OCI-LY7 (cell line): ENCODE results near the gene CISD3. TPM values are rescaled to one million over a fixed set of nuclear protein-coding genes. Genes with fewer than 3 reads are reported as not detected.

Experiments
- BruUV-seq: library from RNA; stranded (reverse); fragments of 400-500 nt; replicated peaks from 2 replicates; lab custom pipeline; 2021; lab: Mats Ljungman, UMichigan
- CTCF ChIA-PET: fragments of 300-600 bp; sonication (Branson Sonifier 250); formaldehyde crosslinking; loops from one replicate; lab custom pipeline; 2022; ENCODE audit warnings: antibody characterized with exemption; ENCODE audit not compliant: unreplicated experiment; lab: Charles Lee
- POLR2A ChIA-PET: fragments of 300-600 bp; sonication (Branson Sonifier 250); formaldehyde crosslinking; loops from one replicate; lab custom pipeline; 2022; ENCODE audit warnings: antibody characterized with exemption; lab: Charles Lee
- DNase-seq: peaks from one replicate; pipeline ENCODE4 v3.0.0-alpha.2; 2015; ENCODE audit warnings: low spot score
- H2AFZ ChIP-seq: fragments of 200-600 bp; sonication (generic), shearing (Covaris generic); 2 replicates; pipeline ENCODE4 v1.6.1; 2014; ENCODE audit warnings: mild to moderate bottlenecking, antibody characterized with exemption, low read length, moderate library complexity
- H3K27ac ChIP-seq: fragments of 200-600 bp; sonication (generic); 2 replicates; pipeline ENCODE4 v1.5.1; 2014; ENCODE audit warnings: mixed run types, low read depth, mild to moderate bottlenecking, moderate library complexity, low read length, inconsistent platforms; ENCODE audit not compliant: poor library complexity, severe bottlenecking
- H3K36me3 ChIP-seq: fragments of 200-600 bp; sonication (generic); 2 replicates; pipeline ENCODE4 v1.6.1; 2014; ENCODE audit warnings: mild to moderate bottlenecking, antibody characterized with exemption, low read length, moderate library complexity, mixed read lengths; ENCODE audit not compliant: insufficient read depth
- H3K4me1 ChIP-seq: fragments of 200-600 bp; sonication (generic); 2 replicates; pipeline ENCODE4 v1.5.1; 2014; ENCODE audit warnings: mild to moderate bottlenecking, low read length; ENCODE audit not compliant: insufficient read depth, poor library complexity, severe bottlenecking
- H3K4me2 ChIP-seq: fragments of 200-600 bp; sonication (generic); 2 replicates; pipeline ENCODE4 v1.6.1; 2014; ENCODE audit warnings: mild to moderate bottlenecking, low read length
- H3K4me3 ChIP-seq: fragments of 200-600 bp; sonication (generic); 2 replicates; pipeline ENCODE4 v1.5.1; 2014; ENCODE audit warnings: mild to moderate bottlenecking, low read depth, low read length; ENCODE audit not compliant: poor library complexity, severe bottlenecking
- H3K79me2 ChIP-seq: fragments of 200-600 bp; sonication (generic); 2 replicates; pipeline ENCODE4 v1.6.1; 2016; ENCODE audit warnings: low read depth, mild to moderate bottlenecking, low read length, moderate library complexity, mixed read lengths; ENCODE audit not compliant: insufficient read depth
- H3K9me2 ChIP-seq: fragments of 200-600 bp; sonication (generic); 2 replicates; pipeline ENCODE4 v1.6.1; 2016; ENCODE audit warnings: mild to moderate bottlenecking, low read length, mixed read lengths; ENCODE audit not compliant: insufficient read depth
- H3K9me3 ChIP-seq: fragments of 200-600 bp; sonication (generic); 2 replicates; pipeline ENCODE4 v1.6.1; 2014; ENCODE audit warnings: mild to moderate bottlenecking, mixed run types, low read length, mixed read lengths
- H4K20me1 ChIP-seq: fragments of 200-600 bp; sonication (generic); 2 replicates; pipeline ENCODE4 v1.6.1; 2014; ENCODE audit warnings: mild to moderate bottlenecking, antibody characterized with exemption, low read length, moderate library complexity, mixed read lengths; ENCODE audit not compliant: insufficient read depth
- CTCF ChIP-seq: fragments of 200-600 bp; sonication (generic); conservative IDR thresholded peaks from 2 replicates; pipeline ENCODE4 v1.5.1; 2014; ENCODE audit warnings: mild to moderate bottlenecking, antibody characterized with exemption, low read length, moderate library complexity, mixed read lengths
- EZH2phosphoT487 ChIP-seq: fragments of 200-600 bp; sonication (generic); IDR thresholded peaks from 2 replicates; pipeline ENCODE4 v1.6.1; 2018; ENCODE audit warnings: low read depth, borderline replicate concordance, mild to moderate bottlenecking, mixed run types, antibody characterized with exemption, low read length, moderate library complexity, mixed read lengths
- intact Hi-C: fragments of 100-400 bp; cut with micrococcal nuclease; formaldehyde crosslinking; loops from one replicate; pipeline ENCODE4 v1.10.0; 2022; ENCODE audit not compliant: unreplicated experiment
- total RNA-seq, 2 experiments: library from RNA; depleted of rRNA in 1 of 2; stranded (reverse); fragments of >200 nt in 1 of 2; shearing (Covaris generic) in 1 of 2; gene quantifications; 2 replicates each; pipeline ENCODE4 v1.2.3, GENCODE V29; 2014 to 2022

The CISD3 gene
- total RNA-seq, 2 experiments from 2014 or later = 13.4 to 25.1 TPM

- ChIA-PET POLR2A (no interaction called here), CTCF (no interaction called here)
- no peaks in the 10 kb centered on the region for H4K20me1 ChIP-seq
- BruUV-seq = no TSS peak
- H3K9me3 ChIP-seq = no peaks in the 10 kb centered on the region
- no peak overlapping the region for H3K27ac ChIP-seq
- TF ChIP-seq EZH2phosphoT487 (no peak), CTCF (no peak)
- peaks cover 16% of the 10 kb centered on the region for H3K4me1 ChIP-seq
- intact Hi-C loops = no loop called here
- H3K79me2 ChIP-seq = peaks cover 6% of the 10 kb centered on the region; the same call in 1 of the 2 replicates
- no peak overlapping the region for H3K4me3 ChIP-seq
- H3K9me2 ChIP-seq = no peaks in the 10 kb centered on the region
- H3K36me3 ChIP-seq = peaks cover 98% of the 10 kb centered on the region
- H3K4me2 ChIP-seq = no peak overlapping the region
- DNase-seq = no peak
- H2AFZ ChIP-seq = no peak overlapping the region
These were observed 17.5 kb upstream of the CISD3 start for GRCh38 chr17:38712593-38712992.

GRCh38 chr17:38713456-38714075, 16.6 kb upstream of the CISD3 start:
- peaks cover 18% of the 10 kb centered on the region for H3K4me1 ChIP-seq
- no peak overlapping the region for H3K27ac ChIP-seq
- H3K36me3 ChIP-seq = peaks cover 94% of the 10 kb centered on the region
- H3K9me2 ChIP-seq = no peaks in the 10 kb centered on the region
- BruUV-seq = no TSS peak
- no peak overlapping the region for H2AFZ ChIP-seq
- TF ChIP-seq EZH2phosphoT487 = no peak
- intact Hi-C loops = no loop called here
- ChIA-PET POLR2A (interaction anchor here (0.5 kb wide), 1 partner anchor 21 kb away, joined by 4 read pairs; no protein-coding TSS in a partner anchor), CTCF (no interaction called here)
- no peaks in the 10 kb centered on the region for H3K79me2 ChIP-seq
- no peak for DNase-seq
- H3K4me3 ChIP-seq = no peak overlapping the region
- H3K9me3 ChIP-seq = no peaks in the 10 kb centered on the region
- H3K4me2 ChIP-seq = no peak overlapping the region
- H4K20me1 ChIP-seq = no peaks in the 10 kb centered on the region

- Histone ChIP-seq H3K27ac (no peak overlapping the region), H2AFZ (no peak overlapping the region), H3K79me2 (no peaks in the 10 kb centered on the region), H3K4me1 (peaks cover 22% of the 10 kb centered on the region), H3K4me2 (no peak overlapping the region), H3K36me3 (peaks cover 91% of the 10 kb centered on the region), H3K9me3 (no peaks in the 10 kb centered on the region), H3K4me3 (no peak overlapping the region), H3K9me2 (no peaks in the 10 kb centered on the region), H4K20me1 (no peaks in the 10 kb centered on the region)
- TF ChIP-seq EZH2phosphoT487 (no peak), CTCF (no peak)
- no peak for DNase-seq
- intact Hi-C loops = no loop called here
- ChIA-PET POLR2A (interaction anchor here (0.7 kb wide), 1 partner anchor 25 kb away, joined by 4 read pairs; no protein-coding TSS in a partner anchor), CTCF (no interaction called here)
- no TSS peak for BruUV-seq
These were observed 14.8 kb upstream of the CISD3 start for GRCh38 chr17:38715216-38715943.
